Measurements from ENCODE around the gene ELF5.

DNA sequence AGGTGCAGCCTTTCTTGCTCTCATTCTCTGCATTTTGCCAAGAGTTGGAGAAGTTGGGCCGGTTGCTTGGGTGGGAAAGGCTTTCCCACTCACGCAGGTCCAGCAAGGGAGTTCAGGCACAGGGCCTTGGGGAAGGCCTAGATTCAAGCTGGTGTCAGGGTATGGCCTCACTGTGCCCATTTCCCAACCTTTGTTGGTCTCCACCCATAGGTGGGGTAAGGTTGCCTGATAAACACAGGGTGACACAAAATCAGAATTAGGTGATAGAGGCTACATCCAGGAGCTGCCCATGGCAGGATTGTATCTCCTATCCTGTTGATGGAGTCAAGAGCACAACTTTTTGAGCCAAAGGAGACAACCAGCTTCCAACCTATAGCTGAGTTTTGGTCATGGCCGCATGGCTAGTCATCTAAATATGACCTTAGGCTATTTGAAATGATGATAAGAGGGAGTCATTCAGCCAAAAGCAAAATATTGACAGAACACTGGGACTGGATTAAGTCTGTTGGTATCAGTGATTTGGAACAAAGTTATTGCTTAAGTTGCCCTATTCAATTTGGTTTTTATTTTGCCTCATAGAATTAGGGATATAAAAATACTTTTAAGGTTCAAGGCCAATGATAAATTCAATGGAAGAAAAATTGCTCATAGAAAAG lies 54.0 kb downstream of the ELF5 start:
- TF ChIP-seq, protein P1, sequence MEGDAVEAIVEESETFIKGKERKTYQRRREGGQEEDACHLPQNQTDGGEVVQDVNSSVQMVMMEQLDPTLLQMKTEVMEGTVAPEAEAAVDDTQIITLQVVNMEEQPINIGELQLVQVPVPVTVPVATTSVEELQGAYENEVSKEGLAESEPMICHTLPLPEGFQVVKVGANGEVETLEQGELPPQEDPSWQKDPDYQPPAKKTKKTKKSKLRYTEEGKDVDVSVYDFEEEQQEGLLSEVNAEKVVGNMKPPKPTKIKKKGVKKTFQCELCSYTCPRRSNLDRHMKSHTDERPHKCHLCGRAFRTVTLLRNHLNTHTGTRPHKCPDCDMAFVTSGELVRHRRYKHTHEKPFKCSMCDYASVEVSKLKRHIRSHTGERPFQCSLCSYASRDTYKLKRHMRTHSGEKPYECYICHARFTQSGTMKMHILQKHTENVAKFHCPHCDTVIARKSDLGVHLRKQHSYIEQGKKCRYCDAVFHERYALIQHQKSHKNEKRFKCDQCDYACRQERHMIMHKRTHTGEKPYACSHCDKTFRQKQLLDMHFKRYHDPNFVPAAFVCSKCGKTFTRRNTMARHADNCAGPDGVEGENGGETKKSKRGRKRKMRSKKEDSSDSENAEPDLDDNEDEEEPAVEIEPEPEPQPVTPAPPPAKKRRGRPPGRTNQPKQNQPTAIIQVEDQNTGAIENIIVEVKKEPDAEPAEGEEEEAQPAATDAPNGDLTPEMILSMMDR (IDR thresholded peaks at IDR 0.05): no peak
- no peak for TF ChIP-seq POLR2AphosphoS5 (IDR thresholded peaks at IDR 0.05; ENCODE audit: insufficient read depth in 1 of 2, low read depth in 1 of 2)
- no peak for TF ChIP-seq POLR2A (IDR thresholded peaks at IDR 0.05)
